Activated CD4-positive, alpha-beta T cell treated with anti-CD3 and anti-CD28 coated beads, Interleukin-2, amount 10 ng/mL, durations not matched to agents 7 days and 5 days (primary cell): Measurements from ENCODE around the gene FAM200B. TPM values are rescaled to one million over a fixed set of nuclear protein-coding genes. Genes with fewer than 3 reads are reported as not detected.

Source experiments
- CTCF ChIA-PET: fragments of 350-600 bp; sonication (Branson Sonifier 250); formaldehyde crosslinking; loops from one replicate; lab custom pipeline; 2021; ENCODE audit warnings: antibody characterized with exemption; lab: Charles Lee
- POLR2A ChIA-PET: fragments of 350-600 bp; sonication (Branson Sonifier 250); formaldehyde crosslinking; loops from one replicate; lab custom pipeline; 2021; ENCODE audit warnings: antibody characterized with exemption; lab: Charles Lee
- DNase-seq: peaks from one replicate; pipeline ENCODE4 v3.0.0-alpha.2; 2020
- H3K27ac Mint-ChIP-seq: one replicate; pipeline ENCODE4 v1.8.0; 2021; ENCODE audit warnings: mild to moderate bottlenecking, moderate library complexity, mixed read lengths
- H3K27me3 Mint-ChIP-seq: one replicate; pipeline ENCODE4 v1.8.0; 2021; ENCODE audit warnings: mixed read lengths
- H3K36me3 Mint-ChIP-seq: one replicate; pipeline ENCODE4 v1.8.0; 2021; ENCODE audit warnings: low read depth, mixed read lengths
- H3K4me1 Mint-ChIP-seq: one replicate; pipeline ENCODE4 v1.8.0; 2021; ENCODE audit warnings: mixed read lengths
- H3K4me3 Mint-ChIP-seq: one replicate; pipeline ENCODE4 v1.8.0; 2021; ENCODE audit warnings: mild to moderate bottlenecking, moderate library complexity, mixed read lengths
- H3K9me3 Mint-ChIP-seq: one replicate; pipeline ENCODE4 v1.8.0; 2021; ENCODE audit warnings: mixed read lengths
- total RNA-seq, 2 experiments: library from RNA; stranded (reverse); gene quantifications; one replicate each; pipeline ENCODE4 v1.2.3, GENCODE V29; 2021

Gene FAM200B
- total RNA-seq, 2 experiments from 2014 or later: 15.9 to 24.3 TPM

DNA sequence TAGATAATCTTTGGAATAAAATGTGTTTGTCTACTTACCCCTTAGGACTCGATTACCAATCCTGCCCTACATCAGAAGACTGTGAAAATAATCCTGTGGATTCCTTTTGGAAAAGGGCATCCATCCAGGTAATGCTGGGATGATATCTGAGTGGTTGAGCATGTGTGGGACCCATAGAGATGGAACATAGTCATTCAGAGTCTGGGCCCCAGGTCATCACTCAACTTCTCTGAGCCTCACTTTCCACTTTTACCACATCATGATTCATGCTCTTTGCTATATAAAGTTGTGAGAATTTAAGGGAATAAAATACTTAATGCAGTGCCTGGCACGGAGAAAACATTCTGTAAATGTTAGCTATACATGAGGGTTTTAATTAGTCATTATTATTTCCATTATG, 30.1 kb downstream of the FAM200B start:
- no peak overlapping the region for H3K4me3 Mint-ChIP-seq
- no peak for DNase-seq
- no peaks in the 10 kb centered on the region for H3K9me3 Mint-ChIP-seq
- ChIA-PET POLR2A (no interaction called here), CTCF (interaction anchor here (2.4 kb wide), 1 partner anchor 9 kb away, joined by 6 read pairs; the partner anchor contains the start of gene BST1)
- no peaks in the 10 kb centered on the region for H3K27me3 Mint-ChIP-seq
- H3K4me1 Mint-ChIP-seq: no peaks in the 10 kb centered on the region
- H3K27ac Mint-ChIP-seq: no peak overlapping the region
- H3K36me3 Mint-ChIP-seq: no peaks in the 10 kb centered on the region

DNA sequence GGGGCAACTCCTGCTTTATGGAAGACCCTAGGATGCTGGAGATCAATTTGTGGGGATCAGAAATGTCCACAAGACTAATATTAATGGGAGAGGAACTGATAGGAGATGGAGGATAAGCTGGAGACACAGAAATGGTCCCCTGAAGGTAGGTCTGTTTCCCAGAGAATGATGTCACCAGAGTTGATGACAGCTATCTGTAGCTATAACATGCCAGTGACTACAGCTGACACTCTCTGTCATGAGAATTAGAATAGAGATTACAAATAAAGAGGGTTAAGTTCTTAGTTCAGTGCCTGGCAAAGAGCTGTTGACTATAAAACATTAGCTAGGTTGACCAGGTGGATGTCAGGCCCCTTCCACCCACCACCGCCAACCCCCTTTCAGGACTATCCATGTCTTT, 30.6 kb downstream of the FAM200B start:
- CTCF ChIA-PET: interaction anchor here (2.4 kb wide), 1 partner anchor 10 kb away, joined by 6 read pairs; the partner anchor contains the start of gene BST1
- Mint-ChIP-seq H3K4me3 (no peak overlapping the region), H3K9me3 (no peaks in the 10 kb centered on the region), H3K27me3 (no peaks in the 10 kb centered on the region), H3K27ac (no peak overlapping the region), H3K36me3 (no peaks in the 10 kb centered on the region), H3K4me1 (no peaks in the 10 kb centered on the region)
- POLR2A ChIA-PET: no interaction called here
- no peak for DNase-seq

DNA sequence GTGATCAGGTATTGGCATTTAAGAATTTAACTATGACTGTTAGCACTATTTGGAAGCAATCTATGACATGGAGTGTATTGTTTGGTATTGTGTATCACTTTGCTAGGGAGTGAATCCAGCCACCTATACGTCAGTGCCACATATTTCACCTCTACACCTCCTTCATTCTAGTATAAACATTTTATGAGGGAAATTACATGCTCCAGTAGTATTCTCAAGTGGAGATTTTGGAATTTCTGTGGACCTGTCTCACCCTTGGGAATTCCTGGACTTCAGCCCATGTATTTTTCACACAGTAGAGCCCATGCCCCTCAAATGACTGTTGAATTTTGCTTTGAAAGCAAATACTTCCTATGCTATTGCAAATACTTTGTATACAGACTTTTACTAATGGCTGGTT, 32.5 kb downstream of the FAM200B start:
- no peaks in the 10 kb centered on the region for H3K9me3 Mint-ChIP-seq
- no peaks in the 10 kb centered on the region for H3K4me1 Mint-ChIP-seq
- POLR2A ChIA-PET: no interaction called here
- no peak for DNase-seq
- H3K27me3 Mint-ChIP-seq: no peaks in the 10 kb centered on the region
- no peaks in the 10 kb centered on the region for H3K36me3 Mint-ChIP-seq
- no peak overlapping the region for H3K4me3 Mint-ChIP-seq
- CTCF ChIA-PET: interaction anchor here (1.5 kb wide), 1 partner anchor 42 kb away, joined by 3 read pairs; no protein-coding TSS in a partner anchor
- H3K27ac Mint-ChIP-seq: no peak overlapping the region

DNA sequence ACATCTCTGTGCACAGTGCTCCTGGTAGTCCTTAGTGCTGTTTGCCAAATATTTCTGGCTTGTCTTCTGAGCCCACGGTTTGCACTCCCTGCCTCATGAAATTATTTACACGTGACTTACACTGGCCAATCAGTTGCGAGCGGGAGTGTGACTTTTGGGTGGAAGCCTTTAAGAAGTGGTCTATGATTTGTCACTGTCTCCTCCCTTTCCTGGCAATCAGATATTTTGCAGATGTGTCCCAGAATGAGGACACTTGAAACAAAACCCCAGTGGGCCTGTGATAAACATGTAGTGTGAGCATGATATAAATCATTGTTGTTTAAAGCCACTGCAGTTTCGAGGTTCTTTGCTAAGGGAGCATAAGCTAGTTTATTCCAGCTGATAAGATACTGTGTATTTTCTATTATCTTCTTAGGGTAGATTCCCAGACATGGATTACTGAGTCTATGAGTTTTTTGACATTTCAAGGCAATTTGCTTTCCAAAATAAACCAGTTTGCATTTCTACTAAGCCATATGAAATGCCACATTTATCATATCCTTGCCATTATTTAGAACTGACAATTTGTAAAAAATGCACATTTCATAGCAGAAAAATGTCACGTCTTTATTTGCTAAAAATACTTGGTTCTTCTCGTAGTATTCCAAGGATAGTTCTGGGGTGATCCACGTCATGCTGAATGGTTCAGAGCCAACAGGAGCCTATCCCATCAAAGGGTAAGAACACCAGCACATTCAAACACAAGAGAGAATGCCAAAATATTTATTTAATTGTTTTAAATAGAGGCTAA, 33.2 kb downstream of the FAM200B start:
- H3K4me1 Mint-ChIP-seq: no peaks in the 10 kb centered on the region
- no peak overlapping the region for H3K4me3 Mint-ChIP-seq
- H3K27ac Mint-ChIP-seq: no peak overlapping the region
- ChIA-PET POLR2A (no interaction called here), CTCF (interaction anchor here (0.6 to 1.3 kb wide), 2 partner anchors 26 to 39 kb away, joined by 3 read pairs; no protein-coding TSS in a partner anchor)
- H3K9me3 Mint-ChIP-seq: no peaks in the 10 kb centered on the region
- H3K36me3 Mint-ChIP-seq: no peaks in the 10 kb centered on the region
- no peak for DNase-seq
- no peaks in the 10 kb centered on the region for H3K27me3 Mint-ChIP-seq

DNA sequence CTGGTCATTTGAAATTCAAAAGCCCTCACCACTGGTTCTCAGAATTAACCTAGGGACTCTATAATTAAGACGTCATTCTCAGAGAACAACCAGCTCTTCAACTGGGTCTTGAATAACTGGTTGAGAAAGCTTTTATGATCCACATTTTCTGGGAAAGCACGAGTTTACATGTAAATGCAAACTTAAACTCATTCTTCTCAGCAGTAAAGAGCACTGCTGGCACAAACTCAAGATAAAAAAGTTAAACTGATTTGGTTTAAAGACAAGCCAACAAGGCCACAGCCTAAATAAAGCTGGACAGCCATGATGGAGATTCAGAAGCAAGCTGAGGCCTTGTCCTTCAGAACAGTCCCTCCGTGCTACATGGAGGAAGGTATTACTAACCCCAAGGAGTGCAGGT, 34.5 kb downstream of the FAM200B start:
- POLR2A ChIA-PET: no interaction called here

DNA sequence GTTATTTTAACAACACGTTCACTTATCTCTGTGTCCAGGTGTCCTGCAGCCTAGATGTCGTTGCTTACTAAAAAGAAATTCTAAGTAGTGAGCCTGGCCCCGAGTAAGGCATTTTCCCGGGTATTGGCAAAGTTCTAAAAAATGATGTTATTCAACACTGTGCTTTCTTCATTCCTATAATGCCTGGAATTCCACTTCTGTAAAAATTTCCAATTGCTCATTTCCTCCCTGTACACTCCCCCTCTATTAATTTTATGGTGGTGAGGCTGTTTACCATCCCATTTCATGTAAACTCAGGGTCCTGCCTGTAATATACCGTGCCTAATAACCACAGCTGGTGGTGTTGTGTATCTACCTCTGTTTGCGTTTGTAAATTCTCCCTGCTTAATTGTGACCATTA, 35.5 kb downstream of the FAM200B start:
- Mint-ChIP-seq H3K4me3 (no peak overlapping the region), H3K27ac (no peak overlapping the region), H3K27me3 (no peaks in the 10 kb centered on the region), H3K4me1 (no peaks in the 10 kb centered on the region), H3K9me3 (no peaks in the 10 kb centered on the region), H3K36me3 (no peaks in the 10 kb centered on the region)
- DNase-seq: no peak
- CTCF ChIA-PET: no interaction called here
- POLR2A ChIA-PET: no interaction called here

More for the DNA sequence above, 34.5 kb downstream of the FAM200B start:
- CTCF ChIA-PET: interaction anchor here (1.3 kb wide), 1 partner anchor 38 kb away, joined by 3 read pairs; no protein-coding TSS in a partner anchor
- no peak for DNase-seq
- H3K27ac Mint-ChIP-seq: no peak overlapping the region
- no peaks in the 10 kb centered on the region for H3K27me3 Mint-ChIP-seq
- H3K36me3 Mint-ChIP-seq: no peaks in the 10 kb centered on the region
- H3K4me1 Mint-ChIP-seq: no peaks in the 10 kb centered on the region
- H3K9me3 Mint-ChIP-seq: no peaks in the 10 kb centered on the region
- H3K4me3 Mint-ChIP-seq: no peak overlapping the region

DNA sequence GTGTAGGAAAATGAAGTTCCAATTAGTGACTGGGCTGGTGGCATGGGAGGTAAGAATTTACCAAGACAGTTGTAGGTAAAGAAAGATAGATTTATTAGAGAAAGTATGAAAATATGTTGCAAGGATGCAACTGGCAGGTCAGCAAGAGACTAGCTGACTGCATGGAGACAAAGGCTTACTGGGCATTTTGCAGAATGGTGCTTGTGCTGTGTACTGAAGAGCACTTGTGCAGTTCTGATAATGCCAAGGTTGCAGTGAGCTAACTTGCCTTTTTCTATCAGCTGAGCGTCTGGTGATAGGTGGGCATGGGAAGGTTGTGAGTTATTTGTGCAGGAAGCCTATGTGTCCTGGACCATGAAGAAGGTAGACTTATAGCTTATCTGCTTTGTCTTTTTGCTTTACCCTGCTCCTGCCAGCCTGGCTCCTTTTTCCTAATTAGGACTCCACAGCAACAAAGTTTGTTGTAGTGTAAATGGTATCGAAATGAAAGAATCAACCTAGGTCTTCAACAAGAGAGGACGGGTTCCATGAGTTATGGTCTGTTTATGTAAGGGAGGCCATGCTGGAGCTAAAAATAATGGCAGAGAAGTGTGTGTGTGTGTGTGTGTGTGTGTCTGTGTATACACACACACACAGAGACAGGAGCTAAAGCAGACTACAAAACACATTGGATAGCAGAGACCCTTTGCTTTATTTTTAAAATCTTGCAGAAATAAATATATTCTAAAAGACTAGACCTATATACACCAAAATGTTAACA, 36.2 kb downstream of the FAM200B start:
- Mint-ChIP-seq H3K4me1 (no peaks in the 10 kb centered on the region), H3K36me3 (no peaks in the 10 kb centered on the region), H3K27ac (no peak overlapping the region), H3K27me3 (no peaks in the 10 kb centered on the region), H3K4me3 (no peak overlapping the region), H3K9me3 (no peaks in the 10 kb centered on the region)
- DNase-seq: no peak
- POLR2A ChIA-PET: no interaction called here
- CTCF ChIA-PET: interaction anchor here (0.5 to 1.1 kb wide), 3 partner anchors 26 to 533 kb away, joined by 3 read pairs; no protein-coding TSS in a partner anchor

DNA sequence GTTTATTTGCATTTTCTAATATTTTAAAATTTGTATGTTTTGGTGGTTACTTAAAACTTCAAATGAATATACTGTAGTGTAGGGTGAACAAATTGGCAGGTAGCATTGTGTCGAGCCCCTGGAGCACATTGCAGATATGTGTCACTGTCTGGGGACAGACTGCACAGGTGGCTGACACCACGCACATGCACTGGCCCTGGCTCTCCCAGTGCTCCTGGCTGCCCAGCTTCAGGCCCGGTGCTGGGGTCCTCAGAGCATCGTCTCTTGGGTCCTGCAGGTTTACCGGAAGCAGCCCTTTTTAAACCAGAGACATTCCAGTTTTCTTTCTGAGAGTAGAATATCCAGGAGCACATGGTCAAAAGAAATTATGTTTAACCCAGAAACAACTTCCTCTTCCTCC, 36.8 kb downstream of the FAM200B start:
- H3K9me3 Mint-ChIP-seq: no peaks in the 10 kb centered on the region
- H3K4me3 Mint-ChIP-seq: no peak overlapping the region
- no peaks in the 10 kb centered on the region for H3K4me1 Mint-ChIP-seq
- H3K27ac Mint-ChIP-seq: no peak overlapping the region
- no peak for DNase-seq
- ChIA-PET POLR2A (no interaction called here), CTCF (interaction anchor here (1.1 kb wide), 1 partner anchor 26 kb away, joined by 3 read pairs; no protein-coding TSS in a partner anchor)
- H3K36me3 Mint-ChIP-seq: no peaks in the 10 kb centered on the region
- no peaks in the 10 kb centered on the region for H3K27me3 Mint-ChIP-seq

DNA sequence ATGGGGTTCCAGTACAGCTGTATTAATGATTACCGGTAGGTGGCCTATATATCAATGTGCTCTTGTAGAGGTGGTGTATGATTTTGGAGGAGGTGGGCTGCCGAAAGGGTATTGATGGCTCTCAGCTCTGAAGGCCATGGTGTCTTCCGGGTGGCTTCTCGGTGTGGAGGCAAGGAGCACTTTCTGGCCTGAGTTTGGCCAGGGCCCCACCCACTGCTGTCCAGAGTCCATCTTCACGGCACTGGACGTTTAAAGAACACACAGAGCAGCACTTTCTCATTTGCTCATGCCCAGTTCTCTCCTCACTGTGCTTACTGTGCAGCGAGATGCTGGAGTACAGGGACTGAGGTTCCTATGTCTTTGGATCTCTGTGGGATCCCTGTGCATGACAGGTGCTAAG, 37.3 kb downstream of the FAM200B start:
- DNase-seq: no peak
- no peaks in the 10 kb centered on the region for H3K9me3 Mint-ChIP-seq
- ChIA-PET POLR2A (no interaction called here), CTCF (interaction anchor here (0.9 to 1.1 kb wide), 3 partner anchors 10 to 25 kb away, joined by 3 read pairs; no protein-coding TSS in a partner anchor)
- no peak overlapping the region for H3K4me3 Mint-ChIP-seq
- no peaks in the 10 kb centered on the region for H3K36me3 Mint-ChIP-seq
- no peaks in the 10 kb centered on the region for H3K27me3 Mint-ChIP-seq
- no peak overlapping the region for H3K27ac Mint-ChIP-seq
- H3K4me1 Mint-ChIP-seq: no peaks in the 10 kb centered on the region

DNA sequence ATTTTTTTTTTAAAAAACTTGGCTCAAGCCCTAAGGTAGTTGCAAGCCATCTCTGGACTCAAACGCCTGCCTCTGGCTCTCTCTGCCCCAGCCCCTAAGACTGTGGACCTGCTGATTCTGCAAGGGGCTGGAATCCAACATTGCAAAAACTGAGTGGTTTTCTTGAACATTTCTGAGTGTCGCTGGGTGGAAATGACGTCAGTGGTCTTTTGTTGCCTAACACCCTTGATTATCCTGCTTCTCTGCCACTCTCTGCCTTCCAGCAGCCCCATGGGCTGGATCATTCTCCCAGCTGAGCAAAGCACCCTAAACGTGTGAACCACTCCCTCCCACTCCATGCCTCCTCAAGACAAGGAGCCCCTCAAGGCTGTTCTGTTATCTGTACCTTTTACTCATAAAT, 37.9 kb downstream of the FAM200B start:
- no peaks in the 10 kb centered on the region for H3K9me3 Mint-ChIP-seq
- H3K27ac Mint-ChIP-seq: no peak overlapping the region
- H3K27me3 Mint-ChIP-seq: no peaks in the 10 kb centered on the region
- CTCF ChIA-PET: interaction anchor here (0.9 to 1.0 kb wide), 2 partner anchors 11 to 19 kb away, joined by 3 read pairs; no protein-coding TSS in a partner anchor
- H3K4me1 Mint-ChIP-seq: no peaks in the 10 kb centered on the region
- POLR2A ChIA-PET: no interaction called here
- no peak overlapping the region for H3K4me3 Mint-ChIP-seq
- no peak for DNase-seq
- H3K36me3 Mint-ChIP-seq: no peaks in the 10 kb centered on the region

DNA sequence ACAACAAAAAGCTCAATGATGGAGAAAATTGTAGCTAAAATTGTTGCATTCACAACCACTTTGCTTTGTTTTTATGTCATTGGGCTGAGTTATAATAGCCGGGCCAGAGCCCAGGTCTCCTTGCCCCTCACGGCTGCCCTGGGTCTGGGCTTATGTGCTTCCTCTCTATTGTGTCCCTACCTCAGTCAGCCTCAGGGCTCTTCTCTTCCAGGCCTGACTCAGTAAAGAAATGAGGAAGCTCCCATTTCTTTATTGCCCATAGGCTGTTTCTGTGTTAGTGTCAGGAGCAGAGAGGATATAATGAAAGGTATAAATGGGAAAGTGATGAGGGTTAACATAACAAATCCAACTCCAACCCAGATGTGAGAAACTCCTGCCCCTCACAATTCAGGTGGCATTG, 39.2 kb downstream of the FAM200B start:
- ChIA-PET CTCF (interaction anchor here (0.6 to 1.2 kb wide), 2 partner anchors 235 to 720 kb away, joined by 3 read pairs; no protein-coding TSS in a partner anchor), POLR2A (interaction anchor here (1.0 kb wide), 1 partner anchor 88 kb away, joined by 3 read pairs; no protein-coding TSS in a partner anchor)
- Mint-ChIP-seq H3K27ac (no peak overlapping the region), H3K4me1 (peaks cover 2% of the 10 kb centered on the region), H3K27me3 (no peaks in the 10 kb centered on the region), H3K9me3 (no peaks in the 10 kb centered on the region), H3K36me3 (no peaks in the 10 kb centered on the region), H3K4me3 (no peak overlapping the region)
- no peak for DNase-seq

DNA sequence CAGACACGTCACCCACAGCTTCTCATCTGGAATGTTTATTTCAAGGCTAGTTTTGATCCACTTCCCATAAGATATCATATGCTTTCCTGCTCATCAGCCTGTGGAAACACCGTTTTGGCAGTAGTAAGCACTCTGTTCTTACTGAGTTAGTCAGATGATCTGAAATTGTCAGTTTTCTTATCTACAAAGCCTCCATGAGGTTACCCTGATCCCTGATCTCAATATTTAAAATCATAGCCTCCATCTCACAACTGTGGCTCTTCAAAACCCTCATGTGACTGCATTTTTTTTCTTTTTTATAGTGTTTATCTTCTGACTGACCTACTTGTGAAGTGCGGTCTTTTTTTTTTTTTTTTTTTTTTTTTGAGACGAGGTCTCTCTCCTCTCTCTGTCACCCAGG, 44.0 kb downstream of the FAM200B start:
- Mint-ChIP-seq H3K9me3 (no peaks in the 10 kb centered on the region), H3K27me3 (no peaks in the 10 kb centered on the region), H3K4me3 (no peak overlapping the region), H3K27ac (no peak overlapping the region), H3K4me1 (peaks cover 8% of the 10 kb centered on the region), H3K36me3 (no peaks in the 10 kb centered on the region)
- no peak for DNase-seq
- ChIA-PET POLR2A (no interaction called here), CTCF (no interaction called here)
